GM20431 (cell line): Measurements from ENCODE around the gene PRCC.

Experiments
- in situ Hi-C: fragments of 300-500 bp; cut with MseI, MboI; formaldehyde crosslinking; loops from one replicate; pipeline ENCODE4 v1.15.0; 2020; ENCODE audit warnings: low sequenced_read_pairs; ENCODE audit not compliant: unreplicated experiment

Gene PRCC

DNA sequence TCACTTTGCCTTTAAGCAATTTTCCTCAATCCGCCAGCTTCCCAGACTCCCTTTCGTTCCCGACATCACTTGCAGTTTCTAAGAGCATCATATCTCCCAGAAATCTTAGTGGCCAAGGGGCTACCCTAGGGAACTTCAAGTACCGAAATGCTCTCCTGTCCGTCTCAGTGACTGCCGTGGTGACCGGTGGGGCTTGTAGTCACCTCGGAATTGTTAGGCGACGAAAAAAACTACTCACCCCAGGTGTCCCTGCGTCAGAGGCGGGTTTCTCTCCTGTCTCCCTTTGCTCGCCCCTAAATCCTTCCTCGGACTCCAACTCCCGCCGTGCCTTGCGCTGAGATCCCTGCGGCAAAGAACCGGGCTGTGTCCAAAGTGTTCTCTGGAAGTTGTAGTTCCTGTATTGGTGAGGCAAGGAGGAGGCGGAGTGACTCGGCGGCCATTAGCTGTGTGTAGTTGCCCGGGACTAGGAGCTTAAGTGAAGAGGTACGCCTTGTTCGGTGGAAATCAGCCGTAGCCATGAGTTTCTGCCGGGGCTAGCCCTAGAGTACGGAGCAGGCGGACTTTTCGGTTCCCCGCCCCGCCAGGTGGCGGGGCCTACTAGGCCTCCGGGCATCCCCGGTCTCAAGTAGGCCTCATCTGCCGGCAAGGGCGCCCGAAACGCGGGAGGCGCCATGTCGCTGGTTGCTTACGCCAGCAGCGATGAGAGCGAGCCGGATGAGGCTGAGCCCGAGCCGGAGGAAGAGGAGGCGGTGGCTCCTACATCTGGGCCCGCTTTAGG is at the start of gene PRCC:
PRCC (plus strand) TSS at position 435 of the 778 bp plus-strand sequence; CDS start at position 672, 237 bp downstream.
- in situ Hi-C loops, result no loop called here

- in situ Hi-C loops, result no loop called here
Measured at GRCh38 chr1:156721131-156721530, 46.2 kb upstream of the PRCC start.

DNA sequence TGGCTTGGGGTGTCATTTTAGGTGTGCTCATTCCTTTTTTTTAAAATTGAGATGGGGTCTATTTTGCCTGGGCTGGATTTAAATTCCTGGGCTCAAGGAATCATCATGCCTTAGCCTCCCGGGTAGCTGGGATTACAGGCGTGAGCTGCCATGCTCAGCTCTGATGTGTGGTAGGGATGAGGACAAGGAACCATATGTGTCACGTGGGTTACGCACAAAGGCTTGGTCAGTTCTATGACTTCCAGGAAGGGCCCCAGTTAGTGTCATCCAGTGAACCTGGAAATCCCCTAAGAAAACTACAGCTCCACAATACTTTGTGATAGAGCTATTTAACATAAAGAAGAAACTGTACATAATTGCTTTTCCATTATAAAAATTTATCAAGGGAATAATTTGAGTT is 45.8 kb upstream of the PRCC start:
- in situ Hi-C loops, result no loop called here

DNA sequence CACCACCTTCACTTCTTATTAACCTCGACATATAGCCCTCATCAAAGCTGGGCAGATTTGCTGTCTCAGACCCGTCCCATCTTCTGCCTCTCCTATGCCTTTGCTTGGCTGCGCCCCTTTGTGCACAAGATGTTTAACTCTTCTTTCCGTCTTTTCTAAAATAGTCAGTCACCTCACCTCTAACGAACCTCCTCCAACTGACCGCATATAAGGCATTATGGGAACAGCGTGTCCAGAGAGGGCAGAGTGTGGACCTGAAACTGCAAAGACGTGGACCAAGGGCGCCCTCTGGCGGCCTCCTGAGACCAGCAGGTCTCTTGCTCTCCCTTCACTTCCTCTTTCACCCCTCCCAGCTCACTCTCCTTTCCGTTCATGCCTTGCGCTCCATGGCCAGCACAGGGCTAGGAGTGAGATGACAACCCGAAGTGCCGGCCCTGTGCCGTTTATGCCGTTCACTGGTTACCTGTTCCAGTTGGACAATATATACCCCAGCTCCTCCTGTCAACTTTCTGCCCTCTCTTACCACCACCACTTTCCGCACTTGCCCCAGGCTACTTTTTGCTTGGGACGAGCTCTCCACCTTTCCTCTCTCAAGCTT is 41.6 kb upstream of the PRCC start:
- in situ Hi-C loops, result no loop called here

- in situ Hi-C loops, result no loop called here
Measured at GRCh38 chr1:156726549-156727226, 40.6 kb upstream of the PRCC start.

- in situ Hi-C loops, result no loop called here
Measured at GRCh38 chr1:156727492-156727891, 39.8 kb upstream of the PRCC start.

GRCh38 chr1:156727926-156728598 is 39.3 kb upstream of the PRCC start, which contains the start of gene METTL25B:
Gene METTL25B, plus strand, starts transcription at chr1:156728469. Its CDS starts 636 bp downstream, at chr1:156729105.
- in situ Hi-C loops, result no loop called here

GRCh38 chr1:156728599-156729462 is 38.5 kb upstream of the PRCC start, which contains the start of gene ISG20L2:
Gene ISG20L2, minus strand, starts transcription at chr1:156728766. Its CDS starts 1,114 bp downstream, at chr1:156727652.
- in situ Hi-C loops, result no loop called here

GRCh38 chr1:156733989-156734584 is 33.2 kb upstream of the PRCC start:
- in situ Hi-C loops, result no loop called here

GRCh38 chr1:156738407-156738806 is 28.9 kb upstream of the PRCC start:
- in situ Hi-C loops, result no loop called here

GRCh38 chr1:156738916-156739315 is 28.4 kb upstream of the PRCC start:
- in situ Hi-C loops, result no loop called here

DNA sequence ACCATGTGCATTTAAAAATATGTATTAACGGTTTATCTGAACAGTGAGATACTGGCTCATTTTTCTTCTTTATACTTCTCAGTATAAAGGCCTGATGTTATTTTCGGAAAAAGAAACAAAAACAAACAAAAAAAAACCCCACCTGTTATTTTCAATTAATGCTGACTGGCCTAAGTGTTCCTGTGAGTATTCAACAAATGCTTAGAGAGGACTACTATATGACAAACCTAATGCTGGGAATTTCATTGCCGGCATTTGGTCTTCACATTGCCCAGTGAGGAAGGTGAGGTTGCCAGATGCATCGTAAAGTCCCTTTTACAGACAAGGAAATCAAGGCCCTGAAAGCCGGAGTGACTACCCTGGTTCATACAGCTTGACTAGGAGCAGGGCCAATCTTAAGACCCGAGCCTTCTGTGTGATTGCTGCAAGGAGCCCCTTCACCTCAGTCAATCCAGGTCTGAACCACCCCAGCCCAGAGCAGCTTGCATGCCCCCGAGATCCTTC is 27.0 kb upstream of the PRCC start:
- in situ Hi-C loops, result no loop called here

GRCh38 chr1:156740741-156741480 is 26.4 kb upstream of the PRCC start, which contains the start of gene MRPL24:
Gene MRPL24, minus strand, starts transcription at chr1:156741088. Its CDS starts 2,384 bp downstream, at chr1:156738704.
- in situ Hi-C loops, result no loop called here

- in situ Hi-C loops, result no loop called here
Measured at GRCh38 chr1:156741481-156741983, 25.8 kb upstream of the PRCC start.

- in situ Hi-C loops, result no loop called here
Measured at GRCh38 chr1:156742017-156742416, 25.3 kb upstream of the PRCC start.

DNA sequence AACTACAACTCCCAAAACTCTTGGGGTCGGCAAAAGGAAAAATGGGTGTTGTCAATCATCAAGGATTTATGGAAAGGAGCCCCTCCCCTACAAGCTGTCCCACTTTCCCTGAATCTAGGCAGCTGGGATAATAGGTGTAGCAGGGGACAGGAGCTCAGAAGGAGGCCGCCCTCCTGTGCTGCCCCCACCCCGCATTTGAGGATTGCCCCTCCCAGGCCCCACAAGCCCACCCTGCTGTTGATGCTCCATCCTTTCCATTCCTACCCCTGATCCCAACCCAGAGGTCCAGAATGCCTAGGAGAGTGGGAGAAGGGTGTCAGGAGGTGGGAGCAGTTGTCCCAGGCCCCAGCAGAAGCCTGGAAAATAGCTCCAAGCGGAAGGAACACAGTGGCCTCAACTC is 24.5 kb upstream of the PRCC start:
- in situ Hi-C loops, result no loop called here

GRCh38 chr1:156743367-156744302 is 23.7 kb upstream of the PRCC start:
- in situ Hi-C loops, result no loop called here
